Tibial nerve (tissue), 3 donors: ENCODE measurements around the gene FZD4.

Source experiments
- POLR2A ChIP-seq, 2 donors: fragments of 450-650 bp; IDR thresholded peaks; one replicate each; pipeline ENCODE4 v1.6.1; 2017; ENCODE audit warnings: antibody characterized with exemption in 2 of 2, mild to moderate bottlenecking in 2 of 2, moderate library complexity in 2 of 2
- TF ChIP-seq, protein P1 (sequence below), 5 experiments: fragments of 200-600 bp in 3 of 5; fragments of 450-650 bp in 2 of 5; sonication (generic) in 3 of 5; IDR thresholded peaks; one replicate each; pipeline ENCODE4 v1.5.1; 2016 to 2019; ENCODE audit warnings: antibody characterized with exemption in 5 of 5, mild to moderate bottlenecking in 3 of 5, moderate library complexity in 2 of 5

GRCh38 chr11:86905252-86905651 lies 49.9 kb downstream of the FZD4 start:
- TF ChIP-seq, protein P1, sequence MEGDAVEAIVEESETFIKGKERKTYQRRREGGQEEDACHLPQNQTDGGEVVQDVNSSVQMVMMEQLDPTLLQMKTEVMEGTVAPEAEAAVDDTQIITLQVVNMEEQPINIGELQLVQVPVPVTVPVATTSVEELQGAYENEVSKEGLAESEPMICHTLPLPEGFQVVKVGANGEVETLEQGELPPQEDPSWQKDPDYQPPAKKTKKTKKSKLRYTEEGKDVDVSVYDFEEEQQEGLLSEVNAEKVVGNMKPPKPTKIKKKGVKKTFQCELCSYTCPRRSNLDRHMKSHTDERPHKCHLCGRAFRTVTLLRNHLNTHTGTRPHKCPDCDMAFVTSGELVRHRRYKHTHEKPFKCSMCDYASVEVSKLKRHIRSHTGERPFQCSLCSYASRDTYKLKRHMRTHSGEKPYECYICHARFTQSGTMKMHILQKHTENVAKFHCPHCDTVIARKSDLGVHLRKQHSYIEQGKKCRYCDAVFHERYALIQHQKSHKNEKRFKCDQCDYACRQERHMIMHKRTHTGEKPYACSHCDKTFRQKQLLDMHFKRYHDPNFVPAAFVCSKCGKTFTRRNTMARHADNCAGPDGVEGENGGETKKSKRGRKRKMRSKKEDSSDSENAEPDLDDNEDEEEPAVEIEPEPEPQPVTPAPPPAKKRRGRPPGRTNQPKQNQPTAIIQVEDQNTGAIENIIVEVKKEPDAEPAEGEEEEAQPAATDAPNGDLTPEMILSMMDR (IDR thresholded peaks at IDR 0.05) = no peak
- TF ChIP-seq POLR2A (IDR thresholded peaks at IDR 0.05) = no peak
